Upper lobe of left lung (tissue), 4 donors: ENCODE results near the gene LMLN.

Experiments
- CTCF ChIP-seq, 6 experiments: fragments of 450-650 bp in 4 of 6; fragments of 200-600 bp in 2 of 6; sonication (generic) in 2 of 6; IDR thresholded peaks; one replicate each; pipeline ENCODE4 v1.5.1; 2016 to 2019; ENCODE audit warnings: antibody characterized with exemption in 6 of 6
- POLR2A ChIP-seq, 4 donors: fragments of 450-650 bp; IDR thresholded peaks; one replicate each; pipeline ENCODE4 v1.5.1; 2016 to 2017; ENCODE audit warnings: antibody characterized with exemption in 4 of 4, mild to moderate bottlenecking in 2 of 4

GRCh38 chr3:197953325-197953724 is 6.7 kb upstream of the LMLN start:
- TF ChIP-seq CTCF (IDR thresholded peaks at IDR 0.05) = no peak
- TF ChIP-seq POLR2A (IDR thresholded peaks at IDR 0.05) = no peak
